Fibroblast of lung (primary cell): ENCODE data around the gene PTHLH.

Experiments used
- CTCF ChIP-seq, 2 donors: IDR thresholded peaks in 1 of 2; conservative IDR thresholded peaks in 1 of 2; 1 replicate in 1 of 2; 2 replicates in 1 of 2; pipeline ENCODE4 v1.5.1; 2011 to 2012; ENCODE audit warnings: low read length in 2 of 2, control low read depth in 1 of 2, inconsistent platforms in 1 of 2, low read depth in 1 of 2, mild to moderate bottlenecking in 1 of 2
- EZH2 ChIP-seq: IDR thresholded peaks from 2 replicates; pipeline ENCODE4 v1.5.1; 2012; ENCODE audit warnings: low read length, control low read depth, mild to moderate bottlenecking; ENCODE audit errors: missing control alignments

- TF ChIP-seq CTCF (conservative IDR thresholded peaks at IDR 0.05 in 1 of 2, IDR thresholded peaks at IDR 0.05 in 1 of 2; ENCODE audit: low read depth in 1 of 2, low read length in 2 of 2), result no peak
- no peak for TF ChIP-seq EZH2
Observed at GRCh38 chr12:27934276-27934675, 38.3 kb downstream of the PTHLH start.
